ENCODE data around the gene DBI.
"Not testable (repeated sequence)": the region's sequence is repeated elsewhere in the genome, so short reads cannot be mapped to it uniquely, and the experiment has no call there.

Gene DBI

GRCh38 chr2:119365436-119365835 is 1.3 kb upstream of the DBI start:
- DNase-seq = no peak

- peak in 1 of 51 donors; percentile 70 for DNase-seq
These were observed 572 bp upstream of the DBI start for GRCh38 chr2:119366161-119366648.

- DNase-seq = peak in 44 of 51 donors; percentile 14 to 86 (median 61)
These were observed 809 bp downstream of the DBI start for GRCh38 chr2:119367472-119368099.

GRCh38 chr2:119369845-119370244 is 3.1 kb downstream of the DBI start:
- peak in 2 of 51 donors; percentile 19 to 26 for DNase-seq

- peak in 48 of 51 donors; percentile 26 to 95 (median 76) for DNase-seq
These were observed 4.3 kb downstream of the DBI start for GRCh38 chr2:119371111-119371510.

GRCh38 chr2:119372778-119373568 is 6.2 kb downstream of the DBI start:
- DNase-seq = no peak

GRCh38 chr2:119373907-119374745 is 7.3 kb downstream of the DBI start:
- not testable (repeated sequence) for DNase-seq

- DNase-seq = not testable (repeated sequence)
These were observed 9.6 kb downstream of the DBI start for GRCh38 chr2:119376406-119376805.

- no peak for DNase-seq
These were observed 10.0 kb downstream of the DBI start for GRCh38 chr2:119376810-119377209.

- DNase-seq = no peak
These were observed 10.7 kb downstream of the DBI start for GRCh38 chr2:119377294-119377992.

GRCh38 chr2:119377993-119378345 is 11.2 kb downstream of the DBI start:
- DNase-seq = no peak

- no peak for DNase-seq
These were observed 11.8 kb downstream of the DBI start for GRCh38 chr2:119378566-119378965.

GRCh38 chr2:119383410-119384140 is 16.8 kb downstream of the DBI start:
- no peak for DNase-seq

GRCh38 chr2:119384971-119385370 is 18.2 kb downstream of the DBI start:
- DNase-seq = no peak

GRCh38 chr2:119385466-119385865 is 18.7 kb downstream of the DBI start:
- no peak for DNase-seq

GRCh38 chr2:119387381-119388129 is 20.8 kb downstream of the DBI start:
- peak in 35 of 51 donors; percentile 2 to 76 (median 42) for DNase-seq

- peak in 2 of 51 donors; percentile 15 to 21 for DNase-seq
These were observed 23.0 kb downstream of the DBI start for GRCh38 chr2:119389615-119390306.

- no peak for DNase-seq
These were observed 27.4 kb downstream of the DBI start for GRCh38 chr2:119393971-119394748.

All from hypothalamus (tissue), 51 donors.